ENCODE measurements around the gene MAP2K4.

The MAP2K4 gene

GRCh38 chr17:12037970-12038369 lies 17.3 kb downstream of the MAP2K4 start:
- no peak for DNase-seq (ENCODE audit: low read depth)

- no peak for DNase-seq (ENCODE audit: low read depth)
Measured at GRCh38 chr17:12040478-12040877, 19.8 kb downstream of the MAP2K4 start.

DNA sequence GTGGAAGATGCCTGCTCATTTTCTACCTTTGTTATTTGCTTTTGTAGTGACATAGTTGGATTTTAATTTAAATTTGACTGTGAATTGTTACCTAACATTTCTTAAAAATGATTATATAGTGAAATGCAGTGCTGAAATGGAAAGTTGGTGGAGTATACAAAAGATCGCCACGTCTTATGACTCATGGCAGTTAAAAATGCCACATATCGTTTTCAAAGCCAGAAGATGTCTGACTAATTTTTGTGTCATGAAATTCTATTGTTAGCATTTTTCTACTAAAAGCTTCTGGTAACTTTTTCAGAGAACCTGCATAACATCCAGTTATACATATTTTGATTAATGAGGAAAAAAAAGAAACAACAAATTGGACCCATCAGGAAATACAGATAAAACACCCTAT lies 20.6 kb downstream of the MAP2K4 start:
- no peak for DNase-seq (ENCODE audit: low read depth)

GRCh38 chr17:12043702-12044101 lies 23.0 kb downstream of the MAP2K4 start:
- DNase-seq (ENCODE audit: low read depth), result no peak

GRCh38 chr17:12046786-12047185 lies 26.1 kb downstream of the MAP2K4 start:
- no peak for DNase-seq (ENCODE audit: low read depth)

GRCh38 chr17:12047681-12048376 lies 27.2 kb downstream of the MAP2K4 start:
- peak; percentile 11 for DNase-seq (ENCODE audit: low read depth)

GRCh38 chr17:12048843-12049473 lies 28.3 kb downstream of the MAP2K4 start:
- no peak for DNase-seq (ENCODE audit: low read depth)

GRCh38 chr17:12050646-12051225 lies 30.1 kb downstream of the MAP2K4 start:
- DNase-seq (ENCODE audit: low read depth), result no peak

DNA sequence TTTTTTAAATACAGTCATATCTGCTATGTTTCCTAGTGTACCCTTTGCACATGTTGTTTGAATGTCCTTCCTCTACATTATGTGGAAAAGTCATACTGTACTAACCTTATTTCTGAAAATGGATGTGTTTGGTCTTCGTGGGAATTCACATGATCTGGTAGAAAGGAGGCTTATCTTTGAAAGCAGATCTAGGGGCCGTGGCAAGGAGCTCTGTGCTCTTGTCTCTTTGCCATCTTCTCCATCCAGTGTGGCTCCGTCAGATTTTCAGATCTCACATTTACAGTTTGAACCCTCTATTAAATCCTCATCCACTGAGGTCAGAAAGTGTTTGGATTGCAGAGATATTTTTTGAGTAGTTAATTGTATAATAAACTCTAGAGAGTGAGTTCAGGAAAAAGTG lies 32.9 kb downstream of the MAP2K4 start:
- peak; percentile 27 for DNase-seq (ENCODE audit: low read depth)

DNA sequence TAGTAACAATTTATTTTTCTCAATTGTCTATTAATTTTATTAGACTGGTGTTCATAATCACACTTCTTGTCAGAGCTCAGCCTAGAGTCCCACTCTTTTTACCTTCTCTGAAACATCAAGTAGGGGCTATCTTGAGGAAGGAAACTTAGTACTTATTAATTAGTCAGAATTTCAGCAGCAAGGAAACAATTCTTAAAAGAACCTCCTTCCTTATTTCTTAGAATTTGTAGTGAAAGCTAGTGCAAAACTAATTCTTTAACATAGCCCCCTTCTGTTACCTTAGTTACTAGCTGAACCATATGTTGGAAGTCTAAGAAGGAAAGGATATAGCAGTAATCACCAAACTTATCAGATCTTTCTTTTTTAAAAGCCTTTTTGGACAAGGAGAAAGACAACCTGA lies 35.2 kb downstream of the MAP2K4 start:
- no peak for DNase-seq (ENCODE audit: low read depth)

- no peak for DNase-seq (ENCODE audit: low read depth)
Measured at GRCh38 chr17:12057520-12057919, 36.8 kb downstream of the MAP2K4 start.

- DNase-seq (ENCODE audit: low read depth), result no peak
Measured at GRCh38 chr17:12058535-12058934, 37.9 kb downstream of the MAP2K4 start.

- no peak for DNase-seq (ENCODE audit: low read depth)
Measured at GRCh38 chr17:12062249-12062648, 41.6 kb downstream of the MAP2K4 start.

DNA sequence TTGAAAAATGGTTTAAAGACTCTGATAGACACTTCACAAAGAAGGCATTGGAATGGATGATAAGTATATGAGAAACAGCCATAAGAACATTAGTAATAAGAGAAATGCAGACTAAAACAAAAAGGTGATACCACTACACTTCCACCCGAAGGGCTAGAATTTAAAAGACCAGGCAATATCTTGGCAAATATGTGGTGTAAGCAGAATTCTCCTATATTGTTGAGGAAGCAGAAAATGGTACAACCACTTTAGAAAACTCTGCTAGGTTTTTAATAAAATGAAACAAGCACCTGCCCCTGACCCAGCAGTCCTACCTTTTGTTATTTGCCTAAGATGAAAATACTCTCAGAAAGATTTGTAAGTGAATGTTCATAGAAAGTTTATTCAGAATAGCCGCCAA lies 43.7 kb downstream of the MAP2K4 start:
- no peak for DNase-seq (ENCODE audit: low read depth)

DNA sequence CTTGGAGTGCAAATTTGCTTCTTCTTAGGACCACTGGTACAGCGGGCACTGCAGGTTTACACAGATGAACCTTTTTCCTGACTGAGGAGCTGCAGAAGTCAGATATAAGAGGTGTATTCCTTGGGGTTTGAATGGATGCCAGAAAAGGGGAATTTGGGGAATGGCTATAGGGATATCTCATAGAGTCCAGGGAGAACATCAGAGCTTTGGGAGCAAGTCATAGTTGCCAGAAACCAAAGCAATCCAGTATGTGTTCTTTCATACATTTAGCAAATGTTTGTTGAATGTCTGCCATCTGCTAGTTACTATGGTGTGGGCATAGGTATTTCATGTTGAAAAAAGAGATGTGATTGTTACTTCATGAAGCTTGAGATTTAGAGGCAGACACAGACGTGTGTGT lies 46.8 kb downstream of the MAP2K4 start:
- DNase-seq (ENCODE audit: low read depth), result no peak

DNA sequence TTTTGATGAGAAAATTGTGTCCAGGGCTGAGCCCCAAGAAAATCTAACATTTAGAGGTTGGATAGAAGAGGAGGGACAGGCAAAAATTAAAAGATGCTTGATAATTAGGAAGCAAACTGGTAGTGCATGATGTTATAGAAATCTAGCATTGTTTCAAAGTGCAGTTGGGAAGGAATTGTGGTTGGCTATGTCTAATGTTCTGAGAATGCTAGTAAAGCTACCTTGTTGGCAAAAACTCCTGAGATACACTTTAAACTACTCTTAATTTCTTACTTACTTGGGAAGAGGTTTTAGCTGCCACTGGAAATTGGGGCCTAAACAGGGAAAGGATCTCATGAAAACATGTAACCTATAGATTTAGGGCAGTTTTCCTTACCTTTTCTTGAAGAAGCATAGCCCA lies 48.3 kb downstream of the MAP2K4 start:
- no peak for DNase-seq (ENCODE audit: low read depth)

DNA sequence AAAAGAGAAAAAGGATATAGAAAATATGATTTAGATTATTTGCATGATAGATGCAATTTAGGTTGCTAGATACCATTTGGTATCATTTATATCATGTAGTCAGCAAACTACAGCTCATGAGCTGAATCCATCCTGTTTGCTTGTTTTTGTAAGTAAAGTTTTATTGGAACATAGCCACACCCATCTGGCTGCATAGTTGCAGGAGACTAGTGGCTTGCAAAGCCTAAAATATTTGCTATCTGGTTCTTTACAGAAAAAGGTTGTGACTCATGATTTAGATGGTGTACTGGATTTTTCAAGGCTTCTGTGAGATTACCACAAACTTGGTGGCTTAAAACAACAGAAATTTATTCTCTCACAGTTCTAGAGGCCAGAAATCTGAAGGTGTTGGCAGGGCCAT lies 49.9 kb downstream of the MAP2K4 start:
- no peak for DNase-seq (ENCODE audit: low read depth)

- DNase-seq (ENCODE audit: low read depth), result no peak
Measured at GRCh38 chr17:12074346-12074745, 53.7 kb downstream of the MAP2K4 start.

GRCh38 chr17:12077773-12078172 lies 57.1 kb downstream of the MAP2K4 start:
- no peak for DNase-seq (ENCODE audit: low read depth)

GRCh38 chr17:12078791-12079190 lies 58.1 kb downstream of the MAP2K4 start:
- no peak for DNase-seq (ENCODE audit: low read depth)

GRCh38 chr17:12081720-12082119 lies 61.0 kb downstream of the MAP2K4 start:
- no peak for DNase-seq (ENCODE audit: low read depth)

GRCh38 chr17:12085076-12085949 lies 64.6 kb downstream of the MAP2K4 start:
- no peak for DNase-seq (ENCODE audit: low read depth)

DNA sequence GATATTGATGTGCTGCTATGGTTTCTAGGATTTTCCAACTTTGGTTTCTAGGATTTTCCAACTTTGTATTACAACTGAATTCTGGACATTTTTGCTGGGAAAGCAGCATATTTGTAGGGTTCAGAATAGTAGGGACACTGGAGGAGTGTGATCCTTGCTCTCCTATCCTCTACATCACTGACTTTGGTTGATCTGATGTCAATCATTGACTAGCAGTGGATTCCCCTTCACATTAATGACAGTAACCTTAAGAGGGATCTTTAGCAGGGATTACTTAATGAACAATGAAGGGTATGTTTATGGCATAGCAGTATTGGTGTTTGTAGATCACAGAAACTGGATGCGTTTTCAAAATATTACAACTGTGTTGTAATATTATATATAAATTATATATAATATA lies 67.4 kb downstream of the MAP2K4 start:
- DNase-seq (ENCODE audit: low read depth), result no peak

Measured in CMK (cell line).